A549 (cell line): ENCODE data around the gene ITGB1BP1. TPM values are rescaled to one million over a fixed set of nuclear protein-coding genes. Genes with fewer than 3 reads are reported as not detected.
A peak's percentile ranks its signal among the peaks of the same experiment; 100 is the strongest.

Experiments used
- ATAC-seq, 2 experiments: fragments of 200-7000 bp in 1 of 2; fragments of >200 bp in 1 of 2; cut with Nextera tagmentation in 1 of 2; cut with Tn5 transposase in 1 of 2; 3 replicates each; pipeline versions ENCODE4 v1.8.0 to v1.9.1; 2018 to 2020; ENCODE audit warnings: mild to moderate bottlenecking in 1 of 2, moderate library complexity in 1 of 2
- CTCF ChIA-PET: fragments of 300-600 bp; sonication (Branson Sonifier 250); formaldehyde crosslinking; extraction: SDS; loops from one replicate; lab custom pipeline; 2021; ENCODE audit warnings: antibody characterized with exemption, inconsistent platforms; lab: Yijun Ruan, JAX
- POLR2A ChIA-PET: fragments of 350-600 bp; formaldehyde crosslinking; extraction: SDS; loops from one replicate; lab custom pipeline; 2021; ENCODE audit warnings: antibody characterized with exemption, inconsistent platforms; lab: Yijun Ruan, JAX
- DNase-seq, 2 experiments: peaks; one replicate each; pipeline versions ENCODE4 v3.0.0 to v3.0.0-alpha.2; 2011 to 2016; ENCODE audit warnings: low read depth in 1 of 2, low spot score in 1 of 2
- FAIRE-seq: peaks from 2 replicates; lab custom pipeline; 2011; peaks lifted over from hg19 to GRCh38; lab: Jason Lieb, UNC
- H3K27ac ChIP-seq, 2 experiments: fragments of >200 bp; sonication (Bioruptor Twin); formaldehyde crosslinking; 3 replicates each; pipeline ENCODE4 v1.5.1; 2016 to 2017
- H3K4me1 ChIP-seq: fragments of >200 bp; sonication (Bioruptor Twin); formaldehyde crosslinking; 3 replicates; pipeline ENCODE4 v1.6.1; 2016
- H3K4me2 ChIP-seq: fragments of >200 bp; sonication (Bioruptor Twin); formaldehyde crosslinking; 3 replicates; pipeline ENCODE4 v1.6.1; 2016
- H3K4me3 ChIP-seq: fragments of >200 bp; sonication (Bioruptor Twin); formaldehyde crosslinking; 3 replicates; pipeline ENCODE4 v1.5.1; 2016
- H3K9me3 ChIP-seq: fragments of >200 bp; sonication (Bioruptor Twin); formaldehyde crosslinking; 3 replicates; pipeline ENCODE4 v1.6.1; 2016
- BHLHE40 ChIP-seq: IDR thresholded peaks from 2 replicates; pipeline ENCODE4 v1.6.1; 2012; ENCODE audit warnings: low read depth, low read length, inconsistent platforms
- CBX8 ChIP-seq: fragments of 200-600 bp; sonication (generic); IDR thresholded peaks from 2 replicates; pipeline ENCODE4 v1.6.1; 2016
- CHD4 ChIP-seq: fragments of 200-600 bp; sonication (generic); IDR thresholded peaks from 2 replicates; pipeline ENCODE4 v1.6.1; 2016; ENCODE audit warnings: antibody characterized with exemption, mild to moderate bottlenecking, borderline replicate concordance
- EHMT2 ChIP-seq: fragments of 200-600 bp; sonication (generic); IDR thresholded peaks from 2 replicates; pipeline ENCODE4 v1.6.1; 2016; ENCODE audit warnings: antibody characterized with exemption, low read depth, mild to moderate bottlenecking, moderate library complexity
- GATA3 ChIP-seq: IDR thresholded peaks from 2 replicates; pipeline ENCODE4 v1.6.1; 2012; ENCODE audit warnings: borderline replicate concordance
- HEYL ChIP-seq: fragments of 250-450 bp; sonication (Bioruptor Pico); IDR thresholded peaks from 2 replicates; pipeline ENCODE4 v1.8.0; 2021; ENCODE audit warnings: mild to moderate bottlenecking, moderate library complexity
- HOXA7 ChIP-seq: fragments of 250-450 bp; sonication (Bioruptor Pico); IDR thresholded peaks from 2 replicates; pipeline ENCODE4 v1.5.0; 2020; ENCODE audit warnings: mild to moderate bottlenecking, moderate library complexity
- HOXB5 ChIP-seq: fragments of 250-450 bp; sonication (Bioruptor Pico); IDR thresholded peaks from 2 replicates; pipeline ENCODE4 v1.5.0; 2020; ENCODE audit warnings: mild to moderate bottlenecking, moderate library complexity
- JUN ChIP-seq, 2 experiments: fragments of >200 bp; sonication (Bioruptor Twin); formaldehyde crosslinking; IDR thresholded peaks; 2 replicates in 1 of 2; 3 replicates in 1 of 2; pipeline ENCODE4 v1.6.1; 2016 to 2017
- KDM5A ChIP-seq: fragments of 200-600 bp; sonication (generic); IDR thresholded peaks from 2 replicates; pipeline ENCODE4 v1.6.1; 2016; ENCODE audit warnings: antibody characterized with exemption, mild to moderate bottlenecking
- MAZ ChIP-seq: fragments of 150-350 bp; IDR thresholded peaks from 2 replicates; pipeline ENCODE4 v1.6.1; 2014; ENCODE audit warnings: antibody characterized with exemption, low read depth, low read length, borderline replicate concordance
- MYC ChIP-seq: IDR thresholded peaks from 2 replicates; pipeline ENCODE4 v1.6.1; 2012; ENCODE audit warnings: mild to moderate bottlenecking, inconsistent platforms, low read length, improper control_type of control experiment, borderline replicate concordance
- NFE2L2 ChIP-seq: fragments of 150-350 bp; conservative IDR thresholded peaks from 2 replicates; pipeline ENCODE4 v1.6.1; 2014; ENCODE audit warnings: low read length
- NR3C1 ChIP-seq: fragments of >200 bp; sonication (Bioruptor Twin); formaldehyde crosslinking; IDR thresholded peaks from 3 replicates; pipeline ENCODE4 v1.6.1; 2017
- POLR2A ChIP-seq: IDR thresholded peaks from 2 replicates; pipeline ENCODE4 v1.6.1; 2012; ENCODE audit warnings: mild to moderate bottlenecking, low read length
- RAD21 ChIP-seq, 2 experiments: fragments of >200 bp in 1 of 2; sonication (Bioruptor Twin) in 1 of 2; formaldehyde crosslinking in 1 of 2; IDR thresholded peaks in 1 of 2; conservative IDR thresholded peaks in 1 of 2; 2 replicates in 1 of 2; 3 replicates in 1 of 2; pipeline ENCODE4 v1.6.1; 2012 to 2018; ENCODE audit warnings: inconsistent platforms in 1 of 2
- REST ChIP-seq: fragments of 200-600 bp; sonication (generic); IDR thresholded peaks from 2 replicates; pipeline ENCODE4 v1.6.1; 2016; ENCODE audit warnings: antibody characterized with exemption, mild to moderate bottlenecking, moderate library complexity
- RNF2 ChIP-seq: fragments of 200-600 bp; sonication (generic); IDR thresholded peaks from 2 replicates; pipeline ENCODE4 v1.6.1; 2016; ENCODE audit warnings: low read depth, mild to moderate bottlenecking, antibody characterized with exemption, moderate library complexity, borderline replicate concordance
- SREBF2 ChIP-seq: fragments of 450-650 bp; IDR thresholded peaks from 2 replicates; pipeline ENCODE4 v1.6.1; 2014; ENCODE audit warnings: mild to moderate bottlenecking, moderate library complexity
- TP53 ChIP-seq: fragments of 250-450 bp; sonication (Bioruptor Pico); IDR thresholded peaks from 2 replicates; pipeline ENCODE4 v1.5.0; 2021; ENCODE audit warnings: mild to moderate bottlenecking, moderate library complexity
- ZFP36 ChIP-seq: fragments of 450-650 bp; IDR thresholded peaks from 2 replicates; pipeline ENCODE4 v1.6.1; 2014; ENCODE audit warnings: borderline replicate concordance; ENCODE audit not compliant: partially characterized antibody
- WGBS: methylation state at CpG from one replicate; pipeline ENCODE4 v1.1.6; 2017; ENCODE audit errors: missing lambda C conversion rate; 5-methylcytosine and 5-hydroxymethylcytosine counted together
- polyA plus RNA-seq, 4 experiments: library from polyadenylated mRNA; depleted of rRNA in 3 of 4; stranded (reverse); fragments of >200 nt; fragmentation: RNase III in 1 of 4; extraction: RNeasy Plus Mini Kit Qiagen cat#74134 plus additional on column Dnase treatment in 1 of 4; gene quantifications; 2 replicates in 3 of 4; 3 replicates in 1 of 4; pipeline ENCODE4 v1.2.3, GENCODE V29; 2011 to 2017

The ITGB1BP1 gene
- polyA plus RNA-seq, 2 of the 4 experiments (the other 2 are of a cell fraction): 99.3 to 136 TPM

DNA sequence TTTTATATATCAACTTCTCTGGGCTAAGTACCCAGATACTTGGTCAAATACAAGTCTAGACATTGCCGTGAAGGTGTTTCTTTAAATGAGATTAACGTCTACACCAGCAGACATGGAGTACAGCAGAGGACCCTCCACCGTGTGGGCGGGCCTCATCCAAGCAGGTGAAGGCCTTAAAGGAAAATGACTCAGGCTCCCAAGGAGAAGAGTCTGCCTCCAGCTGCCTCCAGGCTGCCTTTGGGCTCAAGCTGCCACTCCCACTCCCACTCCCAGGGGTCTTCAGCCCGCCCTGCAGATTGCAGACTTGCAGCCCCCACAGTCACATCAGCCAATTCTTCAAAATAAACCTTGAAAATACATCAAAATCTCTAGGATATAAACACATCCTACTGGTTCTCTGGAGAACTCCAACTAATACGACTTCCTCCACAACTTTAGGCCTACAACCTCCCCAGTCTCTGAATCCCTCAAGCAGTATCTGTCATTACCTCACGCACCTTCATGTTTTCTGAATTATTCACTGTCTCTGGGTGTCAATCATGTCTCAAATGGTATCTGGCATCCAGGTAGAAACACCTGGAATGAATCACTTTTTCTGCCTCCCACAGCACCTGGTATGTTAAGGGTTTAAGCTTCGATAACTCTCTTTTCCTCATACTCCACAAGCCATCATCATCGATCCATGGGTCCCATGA is 6.9 kb downstream of the ITGB1BP1 start:
- Histone ChIP-seq H3K4me1 (peaks cover under 1% of the 10 kb centered on the region; the same call in 2 of the 3 replicates), H3K27ac (no peak overlapping the region), H3K4me3 (no peak overlapping the region), H3K4me2 (no peak overlapping the region), H3K9me3 (no peaks in the 10 kb centered on the region)
- FAIRE-seq (no peak), DNase-seq (no peak), ATAC-seq (peak in 1 of 2 experiments; percentile 9; a peak in 1 of 6 replicates)
- ChIA-PET CTCF (interaction anchor here (0.7 to 2.0 kb wide), 2 partner anchors 35 to 274 kb away, joined by 3 to 7 read pairs; no protein-coding TSS in a partner anchor), POLR2A (no interaction called here)
- whole genome bisulfite sequencing: 94% methylated on average over 9 of the region's 9 CpGs
- TF ChIP-seq MAZ (no peak), TP53 (CRISPR knock-in tag) (no peak), POLR2A (no peak), ZFP36 (no peak), CBX8 (no peak), MYC (no peak), CHD4 (no peak), REST (no peak)

DNA sequence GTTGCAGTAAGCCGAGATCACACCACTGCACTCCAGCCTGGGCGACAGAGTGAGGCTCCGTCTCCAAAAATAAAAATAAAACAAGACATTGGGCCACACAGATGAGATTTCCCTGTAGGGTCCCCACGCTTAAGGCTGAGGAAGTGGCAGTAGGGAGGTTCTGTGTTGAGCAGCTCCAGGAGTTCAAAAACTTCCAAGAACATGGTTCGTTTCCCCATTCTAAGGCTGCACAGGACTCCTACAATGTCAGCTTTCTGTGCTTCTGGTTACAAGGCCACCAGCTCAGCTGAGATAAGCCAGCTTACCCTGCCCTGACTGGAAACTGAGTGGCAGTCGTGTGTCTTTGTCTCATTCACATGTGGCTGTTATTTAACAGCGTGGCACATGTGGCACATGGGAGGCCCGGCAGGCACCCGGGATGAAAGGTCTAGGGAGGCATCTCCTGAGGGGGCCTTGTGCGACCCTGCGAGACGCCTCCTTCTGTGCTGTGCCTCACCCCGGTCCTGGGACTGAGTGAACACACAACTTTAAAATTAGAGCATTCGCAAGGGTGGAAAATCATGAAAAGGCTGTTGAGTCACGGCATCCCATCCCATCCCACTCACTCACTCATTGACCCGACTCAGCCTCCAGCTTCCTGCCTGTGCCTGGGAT is 7.7 kb downstream of the ITGB1BP1 start:
- CTCF ChIA-PET: interaction anchor here (0.7 to 2.0 kb wide), 2 partner anchors 29 to 273 kb away, joined by 3 to 7 read pairs; no protein-coding TSS in a partner anchor
- TF ChIP-seq JUN (IDR thresholded peaks at IDR 0.05) (no peak), BHLHE40 (no peak), EHMT2 (no peak), RNF2 (no peak), SREBF2 (no peak), HEYL (CRISPR knock-in tag) (no peak), NR3C1 (no peak), NFE2L2 (no peak), HOXA7 (CRISPR knock-in tag) (no peak), RAD21 (conservative IDR thresholded peaks at IDR 0.05 in 1 of 2, IDR thresholded peaks at IDR 0.05 in 1 of 2) (no peak), HOXB5 (CRISPR knock-in tag) (no peak), GATA3 (no peak)
- FAIRE-seq (no peak), ATAC-seq (peak in 1 of 2 experiments; percentile 30; a peak in 2 of 6 replicates), DNase-seq (no peak)
- WGBS: 91% methylated on average over 16 of the region's 16 CpGs
- Histone ChIP-seq H3K27ac (no peak overlapping the region), H3K4me1 (no peaks in the 10 kb centered on the region), H3K4me3 (no peak overlapping the region), H3K9me3 (no peaks in the 10 kb centered on the region), H3K4me2 (no peak overlapping the region)
- POLR2A ChIA-PET: no interaction called here

DNA sequence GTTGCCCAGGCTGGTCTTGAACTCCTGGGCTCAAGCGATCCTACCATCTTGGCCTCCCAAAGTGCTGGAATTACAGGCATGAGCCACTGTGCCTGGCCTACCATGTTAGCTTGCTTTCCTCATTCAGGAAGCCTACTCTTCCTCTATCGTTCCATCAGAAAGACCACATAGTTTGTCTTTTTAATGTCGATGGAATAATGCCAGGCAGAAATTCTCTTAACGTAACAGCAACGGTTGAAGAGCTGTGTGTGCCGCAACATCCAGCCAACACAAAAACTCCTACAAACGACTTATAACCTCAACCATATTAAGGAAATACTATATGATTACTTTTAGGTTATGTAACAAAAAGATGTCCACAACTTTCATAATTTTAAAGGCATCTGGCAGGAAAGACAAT is 10.5 kb downstream of the ITGB1BP1 start:
- Histone ChIP-seq H3K4me3 (no peak overlapping the region), H3K27ac (no peak overlapping the region), H3K4me1 (0 out of 3 replicates have a peak, but pooled peaks cover 3% of the 10 kb centered on the region), H3K9me3 (no peaks in the 10 kb centered on the region), H3K4me2 (no peak overlapping the region)
- no peak for ATAC-seq
- WGBS: 87% methylated on average over 7 of the region's 7 CpGs
- no peak for DNase-seq
- ChIA-PET POLR2A (no interaction called here), CTCF (interaction anchor here (1.8 to 1.9 kb wide), 2 partner anchors 10 to 270 kb away, joined by 5 to 8 read pairs; partner anchors contain the start of genes CPSF3 and ITGB1BP1)
- FAIRE-seq: no peak
- TF ChIP-seq KDM5A: no peak
- TF ChIP-seq HOXB5 (CRISPR knock-in tag): no peak
